Peyer's patch (tissue), 4 donors: ENCODE results near the gene ENG. TPM values are rescaled to one million over a fixed set of nuclear protein-coding genes. Genes with fewer than 3 reads are reported as not detected.
A peak's percentile ranks its signal among the peaks of the same experiment; 100 is the strongest.

Source experiments
- DNase-seq, 3 donors: peaks; one replicate each; pipeline ENCODE4 v3.0.0-alpha.2; 2017 to 2019
- H3K27ac ChIP-seq, 4 donors: fragments of 200-600 bp; sonication (generic); one replicate each; pipeline ENCODE4 v1.5.1; 2016 to 2019
- H3K27me3 ChIP-seq, 2 donors: fragments of 200-600 bp; sonication (generic); one replicate each; pipeline ENCODE4 v1.5.1; 2019
- H3K36me3 ChIP-seq, 3 donors: fragments of 200-600 bp; sonication (generic); one replicate each; pipeline ENCODE4 v1.5.1; 2016 to 2019
- H3K4me1 ChIP-seq, 4 donors: fragments of 200-600 bp; sonication (generic); one replicate each; pipeline ENCODE4 v1.5.1; 2016 to 2019
- H3K4me3 ChIP-seq, 4 donors: fragments of 200-600 bp; sonication (generic); 1 replicate in 3 of 4; 2 replicates in 1 of 4; pipeline ENCODE4 v1.5.1; 2016 to 2019; ENCODE audit warnings: mild to moderate bottlenecking in 1 of 4
- H3K9me3 ChIP-seq, 4 donors: fragments of 200-600 bp; sonication (generic); one replicate each; pipeline ENCODE4 v1.5.1; 2016 to 2019; ENCODE audit warnings: mild to moderate bottlenecking in 1 of 4
- CTCF ChIP-seq, 6 experiments: fragments of 450-650 bp in 4 of 6; fragments of 200-600 bp in 2 of 6; sonication (generic) in 1 of 6; IDR thresholded peaks; one replicate each; pipeline ENCODE4 v1.5.1; 2017 to 2019; ENCODE audit warnings: antibody characterized with exemption in 6 of 6, mild to moderate bottlenecking in 3 of 6, moderate library complexity in 1 of 6
- POLR2A ChIP-seq, 2 donors: fragments of 450-650 bp; IDR thresholded peaks; one replicate each; pipeline ENCODE4 v1.5.1; 2017; ENCODE audit warnings: antibody characterized with exemption in 2 of 2, mild to moderate bottlenecking in 2 of 2, moderate library complexity in 2 of 2
- total RNA-seq, 4 donors: library from RNA; depleted of rRNA; stranded (reverse); fragments of >200 nt; gene quantifications; one replicate each; pipeline ENCODE4 v1.1.0, GENCODE V29; 2016

Gene ENG
- total RNA-seq, 4 donors from 2014 or later, result 7.0 to 49.5 (median 25.0) TPM

GRCh38 chr9:127812936-127813675, 41.4 kb downstream of the ENG start:
- Histone ChIP-seq H3K27ac (no peak overlapping the region), H3K4me3 (no peak overlapping the region), H3K36me3 (peaks cover 0 to 77% (median 0%) of the 10 kb centered on the region in 3 donors), H3K27me3 (no peaks in the 10 kb centered on the region), H3K9me3 (no peaks in the 10 kb centered on the region), H3K4me1 (peaks cover 0 to 14% (median 2%) of the 10 kb centered on the region in 4 donors)
- TF ChIP-seq POLR2A (IDR thresholded peaks at IDR 0.05) (no peak), CTCF (IDR thresholded peaks at IDR 0.05) (no peak)
- no peak for DNase-seq

- DNase-seq, result no peak
- Histone ChIP-seq H3K36me3 (peaks cover 0 to 79% (median 0%) of the 10 kb centered on the region in 3 donors), H3K4me1 (peaks cover 0 to 14% (median 2%) of the 10 kb centered on the region in 4 donors), H3K27ac (no peak overlapping the region), H3K9me3 (no peaks in the 10 kb centered on the region), H3K27me3 (no peaks in the 10 kb centered on the region), H3K4me3 (no peak overlapping the region)
- TF ChIP-seq CTCF (IDR thresholded peaks at IDR 0.05) (no peak), POLR2A (IDR thresholded peaks at IDR 0.05) (no peak)
Observed at GRCh38 chr9:127812011-127812410, 42.4 kb downstream of the ENG start.

- DNase-seq, result no peak
- H3K27ac ChIP-seq, result peak overlapping the region in 3 of 4 donors; percentile 32 to 84 (median 65)
Observed at GRCh38 chr9:127810378-127811187, 43.9 kb downstream of the ENG start.

GRCh38 chr9:127809540-127810377, 44.7 kb downstream of the ENG start:
- H3K9me3 ChIP-seq, result no peaks in the 10 kb centered on the region
- H3K4me3 ChIP-seq, result peak overlapping the region in 2 of 4 donors; percentile 23 to 46
- H3K36me3 ChIP-seq, result peaks cover 0 to 62% (median 0%) of the 10 kb centered on the region in 3 donors
- H3K27ac ChIP-seq, result peak overlapping the region; percentile 10 to 84 (median 48)
- DNase-seq, result peak in 2 of 3 donors; percentile 83 to 90
- H3K27me3 ChIP-seq, result no peaks in the 10 kb centered on the region
- TF ChIP-seq CTCF (IDR thresholded peaks at IDR 0.05) (peak in 1 of 6 experiments; percentile 20), POLR2A (IDR thresholded peaks at IDR 0.05) (no peak)
- peaks cover 0 to 17% (median 2%) of the 10 kb centered on the region in 4 donors for H3K4me1 ChIP-seq

More at GRCh38 chr9:127810378-127811187, 43.9 kb downstream of the ENG start:
- no peak for TF ChIP-seq CTCF (IDR thresholded peaks at IDR 0.05)
- no peak for TF ChIP-seq POLR2A (IDR thresholded peaks at IDR 0.05)
- Histone ChIP-seq H3K9me3 (no peaks in the 10 kb centered on the region), H3K27me3 (no peaks in the 10 kb centered on the region), H3K4me1 (peaks cover 0 to 14% (median 2%) of the 10 kb centered on the region in 4 donors), H3K36me3 (peaks cover 0 to 70% (median 0%) of the 10 kb centered on the region in 3 donors), H3K4me3 (peak overlapping the region in 1 of 4 donors; percentile 23)

- DNase-seq, result no peak
- Histone ChIP-seq H3K9me3 (no peaks in the 10 kb centered on the region), H3K27ac (peak overlapping the region in 1 of 4 donors; percentile 84), H3K4me1 (peaks cover under 1 to 24% (median 3%) of the 10 kb centered on the region in 4 donors), H3K36me3 (peaks cover 0 to 55% (median 0%) of the 10 kb centered on the region in 3 donors), H3K27me3 (no peaks in the 10 kb centered on the region), H3K4me3 (peak overlapping the region in 2 of 4 donors; percentile 22 to 46)
- TF ChIP-seq CTCF (IDR thresholded peaks at IDR 0.05) (no peak), POLR2A (IDR thresholded peaks at IDR 0.05) (no peak)
Observed at GRCh38 chr9:127809002-127809539, 45.4 kb downstream of the ENG start.
